AG04449 (cell line): ENCODE data around the gene KCNH2.
A peak's percentile ranks its signal among the peaks of the same experiment; 100 is the strongest.

Experiments
- CTCF ChIA-PET: fragments of 350-600 bp; formaldehyde crosslinking; extraction: SDS; loops from one replicate; lab custom pipeline; 2021; ENCODE audit warnings: antibody characterized with exemption; lab: Yijun Ruan, JAX
- POLR2A ChIA-PET: fragments of 400-600, 350-600 bp; formaldehyde crosslinking; extraction: SDS; loops from one replicate; lab custom pipeline; 2020; ENCODE audit warnings: antibody characterized with exemption, inconsistent platforms; lab: Yijun Ruan, JAX
- DNase-seq: peaks from one replicate; pipeline ENCODE4 v3.0.0-alpha.2; 2010; ENCODE audit warnings: low read depth, low spot score
- H3K4me3 ChIP-seq: 2 replicates; pipeline ENCODE4 v1.5.1; 2011; ENCODE audit warnings: low read depth, mild to moderate bottlenecking, control low read depth, low read length
- TF ChIP-seq, protein P1 (sequence below): IDR thresholded peaks from one replicate; pipeline ENCODE4 v1.5.1; 2011; ENCODE audit warnings: mild to moderate bottlenecking, moderate library complexity, low read length, control low read depth, inconsistent platforms; ENCODE audit not compliant: insufficient read depth; ENCODE audit errors: missing control alignments

The KCNH2 gene

GRCh38 chr7:150990416-150991186, 12.5 kb upstream of the KCNH2 start, which contains the start of gene NOS3:
Gene NOS3, plus strand, starts transcription at chr7:150991017. Its CDS starts 2,787 bp downstream, at chr7:150993804.
- no peak for DNase-seq
- no peak within 1 kb of the TSS for H3K4me3 ChIP-seq
- CTCF ChIA-PET, result interaction anchor here (0.8 to 3.5 kb wide), 4 partner anchors 10 to 121 kb away, joined by 3 to 21 read pairs (median 10); partner anchors contain the start of gene ABCB8
- POLR2A ChIA-PET, result no interaction called here
- TF ChIP-seq, protein P1, sequence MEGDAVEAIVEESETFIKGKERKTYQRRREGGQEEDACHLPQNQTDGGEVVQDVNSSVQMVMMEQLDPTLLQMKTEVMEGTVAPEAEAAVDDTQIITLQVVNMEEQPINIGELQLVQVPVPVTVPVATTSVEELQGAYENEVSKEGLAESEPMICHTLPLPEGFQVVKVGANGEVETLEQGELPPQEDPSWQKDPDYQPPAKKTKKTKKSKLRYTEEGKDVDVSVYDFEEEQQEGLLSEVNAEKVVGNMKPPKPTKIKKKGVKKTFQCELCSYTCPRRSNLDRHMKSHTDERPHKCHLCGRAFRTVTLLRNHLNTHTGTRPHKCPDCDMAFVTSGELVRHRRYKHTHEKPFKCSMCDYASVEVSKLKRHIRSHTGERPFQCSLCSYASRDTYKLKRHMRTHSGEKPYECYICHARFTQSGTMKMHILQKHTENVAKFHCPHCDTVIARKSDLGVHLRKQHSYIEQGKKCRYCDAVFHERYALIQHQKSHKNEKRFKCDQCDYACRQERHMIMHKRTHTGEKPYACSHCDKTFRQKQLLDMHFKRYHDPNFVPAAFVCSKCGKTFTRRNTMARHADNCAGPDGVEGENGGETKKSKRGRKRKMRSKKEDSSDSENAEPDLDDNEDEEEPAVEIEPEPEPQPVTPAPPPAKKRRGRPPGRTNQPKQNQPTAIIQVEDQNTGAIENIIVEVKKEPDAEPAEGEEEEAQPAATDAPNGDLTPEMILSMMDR, result no peak

DNA sequence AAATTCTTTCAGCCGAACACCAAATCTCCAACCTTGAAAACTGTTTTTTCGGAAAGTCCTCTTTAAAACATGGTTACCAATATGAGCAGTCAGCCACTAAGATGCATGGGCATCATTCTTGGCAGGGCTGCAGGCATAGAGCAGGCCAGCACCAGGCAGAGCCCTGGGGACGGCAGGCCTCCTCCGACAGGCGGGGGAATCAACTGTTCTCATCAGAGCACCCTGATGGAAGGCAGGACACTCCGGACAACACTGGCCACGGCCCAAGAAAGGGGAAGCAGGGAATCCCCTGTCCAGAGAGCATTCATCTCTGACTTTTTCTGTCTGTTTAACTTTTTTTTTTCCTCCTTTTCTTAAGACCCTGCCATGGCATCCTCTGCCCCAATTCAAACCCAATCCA, 11.3 kb upstream of the KCNH2 start:
- DNase-seq, result no peak
- POLR2A ChIA-PET, result no interaction called here

GRCh38 chr7:150988230-150989226, 10.4 kb upstream of the KCNH2 start:
- ChIA-PET POLR2A (interaction anchor here (0.7 kb wide), 1 partner anchor 93 kb away, joined by 3 read pairs; the partner anchor contains the start of gene FASTK), CTCF (interaction anchor here (0.8 to 3.5 kb wide), 11 partner anchors 9 to 123 kb away, joined by 3 to 21 read pairs (median 6); no protein-coding TSS in a partner anchor)
- H3K4me3 ChIP-seq, result no peak overlapping the region
- DNase-seq, result no peak
- TF ChIP-seq, protein P1, result peak; percentile 72

More for the DNA sequence above, 11.3 kb upstream of the KCNH2 start:
- no peak overlapping the region for H3K4me3 ChIP-seq
- TF ChIP-seq, protein P1, result no peak
- CTCF ChIA-PET, result interaction anchor here (1.1 to 3.5 kb wide), 9 partner anchors 8 to 122 kb away, joined by 3 to 21 read pairs (median 7); no protein-coding TSS in a partner anchor

DNA sequence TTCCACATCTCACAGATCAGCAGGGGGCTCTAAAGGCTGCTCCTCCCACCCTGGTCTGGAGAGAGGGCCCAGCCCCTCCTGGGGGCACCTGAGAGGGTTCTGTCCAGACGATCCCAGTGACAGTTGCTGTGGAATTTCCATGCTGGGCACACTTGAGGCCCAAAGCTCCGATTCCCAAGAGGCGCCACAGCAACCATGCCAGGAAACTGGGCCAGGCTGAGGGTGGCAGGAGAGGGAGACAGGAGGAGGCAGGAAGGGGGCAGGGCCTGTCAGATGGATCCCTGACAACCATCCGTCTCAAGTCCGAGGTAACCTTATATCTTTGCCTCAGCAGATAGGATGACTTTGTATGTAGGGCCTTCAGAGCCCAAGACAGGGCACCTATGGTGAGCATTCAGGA, 8.4 kb upstream of the KCNH2 start:
- POLR2A ChIA-PET, result interaction anchor here (0.6 kb wide), 1 partner anchor 42 kb away, joined by 4 read pairs; no protein-coding TSS in a partner anchor
- CTCF ChIA-PET, result interaction anchor here (1.0 to 5.0 kb wide), 16 partner anchors 8 to 176 kb away, joined by 3 to 53 read pairs (median 10); no protein-coding TSS in a partner anchor
- H3K4me3 ChIP-seq, result no peak overlapping the region
- no peak for DNase-seq
- TF ChIP-seq, protein P1, result no peak

- no peak for DNase-seq
- POLR2A ChIA-PET, result interaction anchor here (0.5 to 0.6 kb wide), 2 partner anchors 43 to 85 kb away, joined by 3 to 4 read pairs; no protein-coding TSS in a partner anchor
- no peak overlapping the region for H3K4me3 ChIP-seq
- CTCF ChIA-PET, result interaction anchor here (0.7 to 5.0 kb wide), 24 partner anchors 8 to 230 kb away, joined by 3 to 53 read pairs (median 8); no protein-coding TSS in a partner anchor
- TF ChIP-seq, protein P1, result peak; percentile 80
Measured at GRCh38 chr7:150986099-150986512, 8.0 kb upstream of the KCNH2 start.
